ENCODE results near the gene AFP. TPM values are rescaled to one million over a fixed set of nuclear protein-coding genes. Genes with fewer than 3 reads are reported as not detected.

The AFP gene
- total and polyA plus RNA-seq, 2 of the 8 experiments (the other 6 are each of a cell fraction or from before 2014, with no cell fraction given) = 6.1 to 10.4 TPM

GRCh38 chr4:73396993-73397972 lies 38.7 kb upstream of the AFP start:
- Histone ChIP-seq H4K8ac (ENCODE audit: extremely low read depth, insufficient read depth, low read length) (no peak overlapping the region), H4K20me1 (replicated peaks in 1 of 2; ENCODE audit: control insufficient read depth in 1 of 2, insufficient read depth in 2 of 2, low read length in 2 of 2) (no peaks in the 10 kb centered on the region)
- CTCF ChIA-PET (ENCODE audit: partially characterized antibody) = interaction anchor here (0.8 kb wide), 1 partner anchor 49 kb away, joined by 5 read pairs; no protein-coding TSS in a partner anchor
- TF ChIP-seq SRF (IDR thresholded peaks at IDR 0.05; ENCODE audit: low read depth, low read length) = no peak
- no peak for TF ChIP-seq TEAD4 (IDR thresholded peaks at IDR 0.05; ENCODE audit: low read depth, low read length)
- no peak for TF ChIP-seq MAX (IDR thresholded peaks at IDR 0.05)
- no peak for TF ChIP-seq HDAC6 (IDR thresholded peaks at IDR 0.05; ENCODE audit: low read depth, low read length)
- TF ChIP-seq KDM5A (IDR thresholded peaks at IDR 0.05; ENCODE audit: low read length) = no peak
- no peak for TF ChIP-seq SP4 (IDR thresholded peaks at IDR 0.05; ENCODE audit: low read length)
- TF ChIP-seq POLR2A (IDR thresholded peaks at IDR 0.05; ENCODE audit: control extremely low read depth in 1 of 2, low read depth in 2 of 2, low read length in 2 of 2) = no peak

More at GRCh38 chr4:73396993-73397972, 38.7 kb upstream of the AFP start:
- H3K4me3 ChIP-seq (ENCODE audit: extremely low read depth in 1 of 4, insufficient read depth in 2 of 4, low read depth in 3 of 4, low read length in 4 of 4) = no peak overlapping the region
- H3K79me2 ChIP-seq (ENCODE audit: control insufficient read depth in 1 of 2, insufficient read depth in 2 of 2, low read length in 2 of 2) = no peaks in the 10 kb centered on the region
- DNase-seq (ENCODE audit: low read depth in 1 of 2, low spot score in 2 of 2) (no peak), FAIRE-seq (no peak)
- no peaks in the 10 kb centered on the region for H3K4me1 ChIP-seq (replicated peaks in 1 of 4; ENCODE audit: control insufficient read depth in 3 of 4, insufficient read depth in 4 of 4, low read length in 3 of 4)
- no peaks in the 10 kb centered on the region for H3K79me1 ChIP-seq (ENCODE audit: low read depth, low read length)
- H2AK5ac ChIP-seq (ENCODE audit: low read depth, low read length) = no peak overlapping the region
- H3K4me2 ChIP-seq (ENCODE audit: insufficient read depth in 1 of 2, low read depth in 2 of 2, low read length in 2 of 2) = no peak overlapping the region
- H3K9me3 ChIP-seq (ENCODE audit: insufficient read depth in 2 of 2, low read depth in 1 of 2, low read length in 1 of 2) = no peaks in the 10 kb centered on the region
- no peak overlapping the region for H2BK20ac ChIP-seq (ENCODE audit: low read length)
- no peak overlapping the region for H3K4ac ChIP-seq (replicated peaks; ENCODE audit: insufficient read length, low read depth, low read length)
- H3K56ac ChIP-seq (replicated peaks; ENCODE audit: insufficient read length, low read depth, low read length) = no peak overlapping the region
- POLR2A ChIA-PET (ENCODE audit: partially characterized antibody) = no interaction called here
- H2BK120ac ChIP-seq (replicated peaks; ENCODE audit: low read depth, low read length) = no peak overlapping the region
- no peak overlapping the region for H3K9ac ChIP-seq (replicated peaks in 1 of 4; ENCODE audit: extremely low read depth in 1 of 4, low read depth in 3 of 4, low read length in 3 of 4)
- H4K91ac ChIP-seq (replicated peaks; ENCODE audit: insufficient read length, low read length) = no peak overlapping the region
- no peaks in the 10 kb centered on the region for H3K23me2 ChIP-seq (ENCODE audit: low read depth, low read length)
- H3K23ac ChIP-seq (ENCODE audit: insufficient read length) = no peak overlapping the region
- H3K18ac ChIP-seq (ENCODE audit: extremely low read depth, low read length) = no peak overlapping the region
- H2BK12ac ChIP-seq (ENCODE audit: low read depth, low read length) = no peak overlapping the region
- no peak overlapping the region for H4K5ac ChIP-seq (ENCODE audit: insufficient read length, low read depth, low read length)
- no peak overlapping the region for H2AFZ ChIP-seq (ENCODE audit: low read length)
- H2BK5ac ChIP-seq (ENCODE audit: low read depth, low read length) = no peak overlapping the region
- 83% methylated on average over 5 of the region's 5 CpGs; no CpG with 5 or more reads in 1 of the 2 experiments for WGBS, 2 experiments (ENCODE audit: extremely low coverage in 1 of 2, insufficient coverage in 1 of 2, insufficient read length in 1 of 2, insufficient replicate concordance in 2 of 2, low coverage in 1 of 2, low lambda C conversion rate in 2 of 2, missing lambda C conversion rate in 1 of 2)
- no peaks in the 10 kb centered on the region for H3K36me3 ChIP-seq (ENCODE audit: control insufficient read depth in 2 of 4, insufficient read depth in 4 of 4, low read length in 3 of 4)
- no peak overlapping the region for H3K27ac ChIP-seq (ENCODE audit: low read depth, low read length)
- H2BK15ac ChIP-seq (ENCODE audit: low read length) = no peak overlapping the region
- H3K27me3 ChIP-seq (replicated peaks in 1 of 4; ENCODE audit: control insufficient read depth in 3 of 4, extremely low read depth in 1 of 4, insufficient read depth in 3 of 4, low read length in 3 of 4) = no peaks in the 10 kb centered on the region
- H3K14ac ChIP-seq (ENCODE audit: insufficient read length) = no peak overlapping the region
